Stimulated activated CD8-positive, alpha-beta memory T cell treated with anti-CD3 and anti-CD28 coated beads, Interleukin-2, amount 100 ng/mL, for 48 hours (primary cell): ENCODE results near the gene RALGPS1.

Experiments
- DNase-seq, 2 donors: peaks; one replicate each; pipeline ENCODE4 v3.0.0-alpha.2; 2020; ENCODE audit warnings: low read depth in 2 of 2

The RALGPS1 gene

GRCh38 chr9:127079446-127080140 is 165.0 kb downstream of the RALGPS1 start:
- DNase-seq: no peak

- DNase-seq: no peak
Observed at GRCh38 chr9:127081250-127082185, 166.9 kb downstream of the RALGPS1 start.

- no peak for DNase-seq
Observed at GRCh38 chr9:127083138-127083980, 168.8 kb downstream of the RALGPS1 start.

- DNase-seq: no peak
Observed at GRCh38 chr9:127084076-127085039, 169.8 kb downstream of the RALGPS1 start.

GRCh38 chr9:127085186-127085585 is 170.6 kb downstream of the RALGPS1 start:
- DNase-seq: no peak

DNA sequence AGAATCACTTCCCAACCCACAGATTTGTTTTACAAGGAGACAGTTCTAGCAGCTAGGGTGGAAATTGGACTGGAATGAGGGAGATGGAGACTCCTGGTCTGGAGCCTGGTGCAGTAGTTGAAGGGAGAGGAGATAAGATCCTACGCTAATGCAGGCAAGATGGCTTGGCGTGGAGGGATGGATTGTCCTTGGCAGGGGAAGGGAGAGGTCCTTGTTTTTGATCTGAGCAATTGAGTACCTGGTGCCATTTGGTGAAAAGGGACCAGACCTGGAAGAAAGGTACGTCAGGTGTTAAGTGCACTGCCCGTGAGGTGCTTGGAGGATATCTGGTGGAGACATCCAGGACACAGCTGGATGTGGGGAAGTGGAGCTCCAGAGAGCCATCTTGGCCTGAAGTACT is 172.2 kb downstream of the RALGPS1 start:
- no peak for DNase-seq

DNA sequence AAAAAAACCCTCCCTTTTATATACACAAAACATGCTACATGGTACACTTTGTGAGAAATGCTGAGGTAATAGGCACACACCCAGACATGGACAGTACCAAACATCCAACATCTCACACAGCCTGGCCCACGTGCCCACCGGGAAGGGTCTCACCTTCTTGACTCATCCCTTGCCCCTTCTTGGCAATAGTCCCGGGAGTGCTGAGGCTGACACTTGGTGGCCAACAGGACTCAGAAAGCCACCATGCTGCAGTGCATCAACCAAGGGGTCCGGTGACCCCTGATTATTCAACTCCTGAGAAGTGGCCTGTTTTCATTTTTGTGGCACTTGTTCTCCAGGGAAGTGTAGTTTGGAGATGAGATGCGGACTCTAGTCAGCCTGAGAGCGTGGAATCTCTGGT is 172.8 kb downstream of the RALGPS1 start:
- no peak for DNase-seq

GRCh38 chr9:127087836-127088235 is 173.3 kb downstream of the RALGPS1 start:
- no peak for DNase-seq

- DNase-seq: no peak
Observed at GRCh38 chr9:127088724-127089615, 174.4 kb downstream of the RALGPS1 start.

DNA sequence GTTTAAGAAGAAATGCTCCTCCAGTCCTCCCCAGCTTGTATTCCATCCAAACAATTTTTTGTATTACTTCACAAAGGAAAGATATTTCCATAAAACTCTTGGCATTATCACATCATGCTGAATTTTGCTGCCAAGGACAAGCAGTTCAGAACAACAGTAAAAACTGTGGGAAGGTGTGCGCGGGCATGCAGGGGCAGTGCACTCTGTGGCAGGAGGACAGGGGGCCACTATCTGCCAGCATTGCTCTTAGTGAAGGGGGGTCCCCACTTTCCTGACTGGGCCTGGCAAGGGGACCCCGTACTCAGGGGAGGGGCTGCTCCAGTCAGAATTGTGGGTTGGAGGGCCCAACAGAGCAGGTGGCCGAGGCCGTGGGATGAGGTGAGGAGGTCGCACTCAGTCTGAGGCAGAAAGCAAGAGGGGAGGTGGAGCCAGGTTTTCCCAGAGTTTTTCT is 175.1 kb downstream of the RALGPS1 start:
- no peak for DNase-seq

DNA sequence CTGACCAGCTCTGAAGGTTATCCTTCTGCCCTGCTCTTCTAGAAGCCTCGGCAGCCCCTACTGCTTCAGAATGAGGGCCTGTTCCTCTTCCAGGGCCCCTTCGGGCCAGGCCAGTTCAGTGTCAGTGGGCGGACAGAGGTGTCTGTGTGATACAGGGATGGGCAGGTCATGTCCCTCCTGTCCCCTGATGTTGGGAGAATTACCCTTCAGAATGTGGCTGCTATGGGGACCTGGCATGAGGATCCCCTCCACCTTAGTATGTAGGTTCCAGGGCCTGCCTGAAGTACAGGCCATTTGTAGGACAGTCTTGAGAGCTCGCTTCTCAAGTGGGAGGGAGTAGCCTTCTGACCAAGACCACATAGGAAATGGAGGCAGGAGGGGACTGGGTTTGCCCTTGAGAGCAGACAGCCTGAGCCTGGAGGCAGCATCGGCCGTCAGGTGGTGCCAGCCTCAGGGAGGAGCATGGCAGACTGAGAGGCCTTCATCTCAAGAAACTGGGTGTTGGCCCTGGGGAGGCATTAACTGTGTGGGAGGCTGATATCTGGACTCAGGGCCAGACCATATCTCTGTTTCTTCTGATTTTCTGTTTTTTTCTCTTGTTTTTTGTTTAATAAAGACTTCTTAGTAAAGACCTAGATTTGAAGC is 175.9 kb downstream of the RALGPS1 start:
- DNase-seq: no peak

- DNase-seq: no peak
Observed at GRCh38 chr9:127091526-127091925, 176.9 kb downstream of the RALGPS1 start.

DNA sequence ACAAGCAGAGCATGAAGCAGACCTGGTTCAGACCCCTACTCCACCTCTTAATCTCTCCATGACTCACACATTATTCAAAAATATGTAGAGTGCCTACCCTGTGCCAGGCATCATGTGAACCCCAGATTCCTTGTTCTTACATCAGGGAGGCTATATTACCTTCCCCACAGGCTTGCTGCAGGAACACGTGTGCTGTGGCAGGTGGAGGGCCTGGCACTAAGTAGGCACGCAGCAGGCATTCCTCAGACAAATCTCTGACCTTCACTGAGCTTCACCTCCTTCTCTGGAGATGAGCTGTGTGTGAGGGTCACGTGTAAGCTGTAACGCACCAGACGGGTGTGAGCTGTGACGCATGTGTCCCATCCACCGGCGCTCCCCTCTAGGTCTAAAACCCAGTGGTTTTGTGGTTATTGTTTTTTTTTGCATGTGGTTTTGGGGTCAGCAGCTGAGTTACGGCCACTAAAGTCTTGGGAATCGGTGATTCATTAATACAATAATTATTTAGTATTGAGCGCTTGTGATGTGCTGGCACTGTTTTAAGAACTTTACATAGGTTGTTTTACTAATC is 177.5 kb downstream of the RALGPS1 start:
- DNase-seq: no peak

DNA sequence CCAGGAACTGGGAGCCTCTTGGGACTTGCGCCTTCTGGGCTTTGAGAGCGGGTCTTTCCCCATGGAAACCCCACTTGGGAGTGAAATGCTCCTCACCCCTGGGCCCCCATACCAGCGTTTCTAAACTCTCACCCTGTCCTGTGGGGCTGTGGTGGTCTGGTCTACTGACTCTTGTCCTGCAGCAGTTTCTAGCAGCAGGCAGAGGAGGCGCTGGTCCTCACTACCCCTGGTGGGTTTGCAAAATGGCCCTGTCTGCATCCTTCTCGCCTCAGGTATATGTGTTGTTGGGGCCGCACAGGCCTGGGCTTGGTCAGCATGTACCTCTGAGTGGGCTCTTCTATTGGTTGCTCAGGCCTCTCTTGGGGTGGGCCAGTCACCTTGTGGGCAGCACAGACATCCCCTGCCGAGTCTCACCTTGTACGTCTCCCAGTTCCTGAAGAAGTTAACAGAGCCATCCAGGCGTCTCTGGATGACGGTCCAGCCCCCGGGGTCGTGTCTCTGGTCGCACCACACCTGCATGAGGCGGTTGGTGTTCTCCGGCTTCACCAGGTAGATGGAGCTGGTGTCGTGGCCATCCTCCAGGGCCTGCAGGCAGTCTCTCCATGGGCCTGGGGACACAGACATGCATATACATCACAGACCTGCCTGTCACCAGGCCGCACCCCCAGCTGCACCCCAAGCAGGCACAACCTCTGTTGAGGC is 178.9 kb downstream of the RALGPS1 start:
- no peak for DNase-seq

DNA sequence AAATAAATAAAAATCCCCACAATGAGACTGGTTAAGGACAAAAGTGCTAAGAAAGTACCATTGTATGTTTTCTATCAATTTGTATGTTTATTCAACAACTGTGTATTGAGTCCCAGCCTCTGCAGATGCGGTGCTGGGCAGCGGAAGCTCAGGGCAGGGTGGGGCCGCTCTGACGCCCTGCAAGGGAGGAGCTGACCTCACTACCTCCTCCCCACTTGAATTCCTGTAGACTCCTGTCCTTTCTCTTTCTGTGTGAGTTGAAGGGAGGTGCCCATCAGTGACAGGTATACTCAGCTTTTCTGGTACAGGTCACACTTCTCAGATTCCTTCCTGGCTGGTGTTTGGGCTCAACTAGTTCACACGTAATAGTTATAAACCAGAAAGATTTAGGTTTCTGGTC is 180.8 kb downstream of the RALGPS1 start:
- DNase-seq: no peak

DNA sequence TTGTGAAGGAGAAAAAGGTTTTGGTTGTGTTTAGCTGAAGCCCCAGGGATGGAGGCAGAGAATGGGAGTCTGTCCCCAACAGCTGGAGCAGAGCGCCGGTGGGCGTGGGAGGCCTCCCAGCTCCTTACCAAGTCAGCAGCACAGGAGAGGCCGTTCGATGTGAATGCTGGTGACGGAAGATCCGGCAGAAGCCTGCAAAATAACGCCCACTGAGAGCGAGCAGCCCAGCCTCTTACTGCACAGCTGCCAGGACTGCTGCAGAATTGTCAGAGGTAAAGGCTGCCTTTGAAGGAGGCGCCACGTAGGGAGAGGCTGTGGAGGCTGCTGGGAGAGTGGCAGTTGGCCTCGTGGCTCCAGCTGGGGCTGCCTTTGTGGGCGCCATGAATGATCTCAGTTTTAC is 181.6 kb downstream of the RALGPS1 start:
- no peak for DNase-seq

DNA sequence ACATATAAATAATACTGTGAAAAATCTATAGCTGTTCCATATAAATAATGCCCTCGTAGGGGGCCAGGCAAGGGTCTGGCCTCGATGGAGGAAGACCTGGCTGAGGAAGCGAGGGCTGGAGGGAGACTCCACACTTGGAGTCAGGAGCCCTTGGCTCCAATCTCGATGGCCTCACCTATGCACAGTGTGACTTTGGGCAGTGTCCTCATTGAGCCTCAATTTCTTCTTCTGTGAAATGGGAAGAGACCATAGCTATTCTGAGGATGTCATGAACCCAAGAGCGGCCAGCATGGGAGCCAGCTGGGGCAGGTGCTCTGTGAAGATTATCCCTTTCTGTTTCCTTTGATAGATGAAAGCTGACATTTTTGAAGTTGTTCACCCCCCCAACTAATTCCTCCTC is 183.1 kb downstream of the RALGPS1 start:
- DNase-seq: no peak

GRCh38 chr9:127098916-127099553 is 184.5 kb downstream of the RALGPS1 start:
- no peak for DNase-seq
